HG02588 (cell line): ENCODE data around the gene HNRNPC.
"Not testable (repeated sequence)": the region's sequence is repeated elsewhere in the genome, so short reads cannot be mapped to it uniquely, and the experiment has no call there.

Experiments
- ATAC-seq: cut with Tn5 transposase; IDR thresholded peaks from one replicate; pipeline ENCODE4 v1.9.1; 2021; ENCODE audit warnings: mild to moderate bottlenecking, moderate library complexity; ENCODE audit not compliant: unreplicated experiment

Gene HNRNPC

GRCh38 chr14:21213652-21214051 lies 55.6 kb downstream of the HNRNPC start:
- no peak for ATAC-seq

GRCh38 chr14:21212824-21213223 lies 56.4 kb downstream of the HNRNPC start:
- ATAC-seq, result not testable (repeated sequence)

- no peak for ATAC-seq
Measured at GRCh38 chr14:21211509-21211908, 57.7 kb downstream of the HNRNPC start.

GRCh38 chr14:21210023-21210422 lies 59.2 kb downstream of the HNRNPC start:
- ATAC-seq, result no peak

- ATAC-seq, result no peak
Measured at GRCh38 chr14:21209185-21209584, 60.1 kb downstream of the HNRNPC start.

- no peak for ATAC-seq
Measured at GRCh38 chr14:21208554-21208953, 60.7 kb downstream of the HNRNPC start.

GRCh38 chr14:21206753-21207684 lies 62.2 kb downstream of the HNRNPC start:
- ATAC-seq, result no peak

- no peak for ATAC-seq
Measured at GRCh38 chr14:21205678-21206581, 63.3 kb downstream of the HNRNPC start.

- ATAC-seq, result no peak
Measured at GRCh38 chr14:21205026-21205677, 64.1 kb downstream of the HNRNPC start.

GRCh38 chr14:21204167-21205025 lies 64.8 kb downstream of the HNRNPC start:
- no peak for ATAC-seq

- ATAC-seq, result no peak
Measured at GRCh38 chr14:21203470-21204166, 65.6 kb downstream of the HNRNPC start.

GRCh38 chr14:21202463-21203358 lies 66.5 kb downstream of the HNRNPC start:
- ATAC-seq, result no peak

- no peak for ATAC-seq
Measured at GRCh38 chr14:21201732-21202462, 67.3 kb downstream of the HNRNPC start.

- ATAC-seq, result no peak
Measured at GRCh38 chr14:21200752-21201461, 68.3 kb downstream of the HNRNPC start.

- no peak for ATAC-seq
Measured at GRCh38 chr14:21199611-21200560, 69.4 kb downstream of the HNRNPC start.
